Caco-2 (cell line): ENCODE measurements around the gene PGAM4. TPM values are rescaled to one million over a fixed set of nuclear protein-coding genes. Genes with fewer than 3 reads are reported as not detected.

Experiments
- BruUV-seq: library from RNA; stranded (reverse); fragments of 400-500 nt; replicated peaks from 2 replicates; lab custom pipeline; 2021; lab: Mats Ljungman, UMichigan
- CTCF ChIA-PET: fragments of 300-600 bp; sonication (Branson Sonifier 250); formaldehyde crosslinking; loops from one replicate; lab custom pipeline; 2022; ENCODE audit warnings: antibody characterized with exemption; lab: Charles Lee
- POLR2A ChIA-PET: fragments of 300-600 bp; sonication (Branson Sonifier 250); formaldehyde crosslinking; loops from one replicate; lab custom pipeline; 2022; ENCODE audit warnings: antibody characterized with exemption; lab: Charles Lee
- DNase-seq, 2 experiments: peaks; one replicate each; pipeline versions ENCODE4 v3.0.0 to v3.0.0-alpha.2; 2020 to 2022
- H3K27me3 ChIP-seq: replicated peaks from 2 replicates; pipeline ENCODE4 v1.6.0; 2011; ENCODE audit warnings: low read length; ENCODE audit not compliant: control insufficient read depth, insufficient read depth
- H3K36me3 ChIP-seq: 2 replicates; pipeline ENCODE4 v1.5.1; 2011; ENCODE audit warnings: low read length; ENCODE audit not compliant: control insufficient read depth, insufficient read depth
- H3K4me1 ChIP-seq: fragments of 250-450 bp; sonication (Bioruptor Pico); 2 replicates; pipeline ENCODE4 v1.5.1; 2020; ENCODE audit warnings: mild to moderate bottlenecking
- H3K4me3 ChIP-seq: 2 replicates; pipeline ENCODE4 v1.5.1; 2011; ENCODE audit warnings: low read depth, mild to moderate bottlenecking, control low read depth, low read length
- H3K9me3 ChIP-seq: fragments of 250-450 bp; sonication (Bioruptor Pico); 2 replicates; pipeline ENCODE4 v1.5.1; 2020; ENCODE audit warnings: mild to moderate bottlenecking, moderate library complexity
- H3K27ac Mint-ChIP-seq: one replicate; pipeline ENCODE4 v1.8.0; 2022; ENCODE audit warnings: mixed read lengths; ENCODE audit not compliant: unreplicated experiment
- H3K27me3 Mint-ChIP-seq: one replicate; pipeline ENCODE4 v1.8.0; 2022; ENCODE audit warnings: mixed read lengths; ENCODE audit not compliant: insufficient read depth, unreplicated experiment
- H3K36me3 Mint-ChIP-seq: one replicate; pipeline ENCODE4 v1.8.0; 2022; ENCODE audit warnings: mild to moderate bottlenecking, mixed read lengths; ENCODE audit not compliant: insufficient read depth, unreplicated experiment
- H3K4me1 Mint-ChIP-seq: one replicate; pipeline ENCODE4 v1.8.0; 2022; ENCODE audit warnings: low read depth, mixed read lengths; ENCODE audit not compliant: unreplicated experiment
- H3K4me3 Mint-ChIP-seq: one replicate; pipeline ENCODE4 v1.8.0; 2022; ENCODE audit warnings: mild to moderate bottlenecking, moderate library complexity, mixed read lengths; ENCODE audit not compliant: unreplicated experiment
- H3K9me3 Mint-ChIP-seq: one replicate; pipeline ENCODE4 v1.8.0; 2022; ENCODE audit warnings: mixed read lengths; ENCODE audit not compliant: unreplicated experiment
- intact Hi-C: fragments of 100-400 bp; cut with micrococcal nuclease; formaldehyde crosslinking; loops from one replicate; pipeline ENCODE4 v1.10.0; 2022; ENCODE audit not compliant: unreplicated experiment
- total RNA-seq: library from RNA; stranded (reverse); gene quantifications from 2 replicates; pipeline ENCODE4 v1.2.3, GENCODE V29; 2022
- TF ChIP-seq, protein P1 (sequence below), 2 experiments: fragments of 200-600 bp in 1 of 2; IDR thresholded peaks; 1 replicate in 1 of 2; 2 replicates in 1 of 2; pipeline versions ENCODE4 v1.5.1 to v1.8.0; 2011 to 2022; ENCODE audit warnings: antibody characterized with exemption in 1 of 2, control low read depth in 1 of 2, inconsistent platforms in 1 of 2, low read depth in 1 of 2, low read length in 1 of 2, mild to moderate bottlenecking in 1 of 2, moderate library complexity in 1 of 2; ENCODE audit not compliant: insufficient read depth in 1 of 2, severe bottlenecking in 1 of 2, unreplicated experiment in 1 of 2

The PGAM4 gene
- total RNA-seq, 1 experiment from 2014 or later = not detected

- ChIA-PET CTCF (no interaction called here), POLR2A (no interaction called here)
- no TSS peak for BruUV-seq
These were observed 16.1 kb downstream of the PGAM4 start for GRCh38 chrX:77953302-77953701.

DNA sequence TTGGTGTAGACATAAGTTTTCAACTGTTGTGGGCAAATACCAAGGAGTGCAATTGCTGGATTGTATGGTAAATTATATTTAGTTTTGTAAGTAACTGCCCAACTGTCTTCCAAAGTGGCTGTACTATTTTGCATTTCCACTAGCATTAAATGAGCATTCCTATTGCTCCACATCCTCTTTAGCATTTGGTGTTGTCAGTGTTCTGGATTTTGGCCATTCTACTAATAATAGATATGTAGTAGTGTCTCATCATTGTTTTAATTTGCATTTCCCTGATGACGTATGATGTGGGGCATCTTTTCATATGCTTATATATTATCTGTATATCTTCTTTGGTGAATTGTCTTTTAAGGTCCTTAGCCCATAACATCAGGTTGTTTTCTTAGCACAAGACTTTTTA, 17.3 kb downstream of the PGAM4 start:
- no peaks in the 10 kb centered on the region for H3K27me3 Mint-ChIP-seq
- H3K9me3 Mint-ChIP-seq = no peaks in the 10 kb centered on the region
- intact Hi-C loops = no loop called here
- no peaks in the 10 kb centered on the region for H3K4me1 Mint-ChIP-seq
- Histone ChIP-seq H3K9me3 (no peaks in the 10 kb centered on the region), H3K27me3 (no peaks in the 10 kb centered on the region), H3K36me3 (no peaks in the 10 kb centered on the region), H3K4me3 (no peak overlapping the region), H3K4me1 (no peaks in the 10 kb centered on the region)
- no peak overlapping the region for H3K27ac Mint-ChIP-seq
- TF ChIP-seq, protein P1, sequence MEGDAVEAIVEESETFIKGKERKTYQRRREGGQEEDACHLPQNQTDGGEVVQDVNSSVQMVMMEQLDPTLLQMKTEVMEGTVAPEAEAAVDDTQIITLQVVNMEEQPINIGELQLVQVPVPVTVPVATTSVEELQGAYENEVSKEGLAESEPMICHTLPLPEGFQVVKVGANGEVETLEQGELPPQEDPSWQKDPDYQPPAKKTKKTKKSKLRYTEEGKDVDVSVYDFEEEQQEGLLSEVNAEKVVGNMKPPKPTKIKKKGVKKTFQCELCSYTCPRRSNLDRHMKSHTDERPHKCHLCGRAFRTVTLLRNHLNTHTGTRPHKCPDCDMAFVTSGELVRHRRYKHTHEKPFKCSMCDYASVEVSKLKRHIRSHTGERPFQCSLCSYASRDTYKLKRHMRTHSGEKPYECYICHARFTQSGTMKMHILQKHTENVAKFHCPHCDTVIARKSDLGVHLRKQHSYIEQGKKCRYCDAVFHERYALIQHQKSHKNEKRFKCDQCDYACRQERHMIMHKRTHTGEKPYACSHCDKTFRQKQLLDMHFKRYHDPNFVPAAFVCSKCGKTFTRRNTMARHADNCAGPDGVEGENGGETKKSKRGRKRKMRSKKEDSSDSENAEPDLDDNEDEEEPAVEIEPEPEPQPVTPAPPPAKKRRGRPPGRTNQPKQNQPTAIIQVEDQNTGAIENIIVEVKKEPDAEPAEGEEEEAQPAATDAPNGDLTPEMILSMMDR (IDR thresholded peaks at IDR 0.05; ENCODE audit: insufficient read depth in 1 of 2, low read depth in 1 of 2, low read length in 1 of 2, severe bottlenecking in 1 of 2, unreplicated experiment in 1 of 2) = no peak
- CTCF ChIA-PET = no interaction called here
- POLR2A ChIA-PET = no interaction called here
- H3K4me3 Mint-ChIP-seq = no peak overlapping the region
- H3K36me3 Mint-ChIP-seq = no peaks in the 10 kb centered on the region
- BruUV-seq = no TSS peak
- no peak for DNase-seq

More at GRCh38 chrX:77953302-77953701, 16.1 kb downstream of the PGAM4 start:
- TF ChIP-seq, protein P1 (IDR thresholded peaks at IDR 0.05; ENCODE audit: insufficient read depth in 1 of 2, low read depth in 1 of 2, low read length in 1 of 2, severe bottlenecking in 1 of 2, unreplicated experiment in 1 of 2) = no peak
- no peak for DNase-seq
- intact Hi-C loops = no loop called here
- Mint-ChIP-seq H3K4me1 (no peaks in the 10 kb centered on the region), H3K36me3 (no peaks in the 10 kb centered on the region), H3K9me3 (no peaks in the 10 kb centered on the region), H3K4me3 (no peak overlapping the region), H3K27ac (no peak overlapping the region), H3K27me3 (no peaks in the 10 kb centered on the region)
- Histone ChIP-seq H3K9me3 (no peaks in the 10 kb centered on the region), H3K4me1 (no peaks in the 10 kb centered on the region), H3K36me3 (no peaks in the 10 kb centered on the region), H3K27me3 (no peaks in the 10 kb centered on the region), H3K4me3 (no peak overlapping the region)

GRCh38 chrX:77949840-77950239, 19.6 kb downstream of the PGAM4 start:
- no peak overlapping the region for H3K4me3 Mint-ChIP-seq
- H3K4me1 Mint-ChIP-seq = no peaks in the 10 kb centered on the region
- no TSS peak for BruUV-seq
- H3K9me3 ChIP-seq = no peaks in the 10 kb centered on the region
- TF ChIP-seq, protein P1 (IDR thresholded peaks at IDR 0.05; ENCODE audit: insufficient read depth in 1 of 2, low read depth in 1 of 2, low read length in 1 of 2, severe bottlenecking in 1 of 2, unreplicated experiment in 1 of 2) = no peak
- no peaks in the 10 kb centered on the region for H3K4me1 ChIP-seq
- CTCF ChIA-PET = no interaction called here
- H3K36me3 ChIP-seq = no peaks in the 10 kb centered on the region
- H3K27me3 Mint-ChIP-seq = no peaks in the 10 kb centered on the region
- H3K27ac Mint-ChIP-seq = no peak overlapping the region
- intact Hi-C loops = no loop called here
- POLR2A ChIA-PET = no interaction called here
- no peaks in the 10 kb centered on the region for H3K9me3 Mint-ChIP-seq
- H3K4me3 ChIP-seq = no peak overlapping the region
- H3K27me3 ChIP-seq = no peaks in the 10 kb centered on the region
- DNase-seq = no peak
- H3K36me3 Mint-ChIP-seq = no peaks in the 10 kb centered on the region
